CD4-positive, alpha-beta T cell (primary cell): ENCODE results near the gene MAPKAP1. TPM values are rescaled to one million over a fixed set of nuclear protein-coding genes. Genes with fewer than 3 reads are reported as not detected.

Source experiments
- ATAC-seq: fragments of 200-7000 bp; cut with Tn5 transposase; one replicate; pipeline ENCODE4 v1.10.0; 2022; ENCODE audit warnings: mild to moderate bottlenecking; ENCODE audit not compliant: poor library complexity
- CTCF ChIA-PET: fragments of 350-600 bp; sonication (Branson Sonifier 250); formaldehyde crosslinking; loops from one replicate; lab custom pipeline; 2021; ENCODE audit warnings: antibody characterized with exemption, inconsistent platforms; lab: Charles Lee
- POLR2A ChIA-PET: fragments of 350-600 bp; sonication (Branson Sonifier 250); formaldehyde crosslinking; loops from one replicate; lab custom pipeline; 2021; ENCODE audit warnings: antibody characterized with exemption, inconsistent platforms; lab: Charles Lee
- DNase-seq, 14 experiments: peaks; one replicate each; pipeline ENCODE4 v3.0.0-alpha.2; 2013 to 2020; ENCODE audit warnings: mixed read lengths in 2 of 14
- H3K27ac ChIP-seq, 2 donors: one replicate each; pipeline versions ENCODE4 v1.5.1 to v1.7.0; 2013; ENCODE audit warnings: low read length in 2 of 2, low read depth in 1 of 2, mild to moderate bottlenecking in 1 of 2
- H3K27me3 ChIP-seq, 2 experiments: 1 replicate in 1 of 2; 2 replicates in 1 of 2; pipeline versions ENCODE4 v1.6.1 to v1.7.0; 2013; ENCODE audit warnings: low read length in 2 of 2, control low read depth in 1 of 2, mild to moderate bottlenecking in 1 of 2, moderate library complexity in 1 of 2; ENCODE audit not compliant: insufficient read depth in 2 of 2, control insufficient read depth in 1 of 2
- H3K36me3 ChIP-seq: one replicate; pipeline ENCODE4 v1.6.1; 2013; ENCODE audit warnings: low read length, control low read depth; ENCODE audit not compliant: insufficient read depth
- H3K4me1 ChIP-seq: one replicate; pipeline ENCODE4 v1.6.1; 2013; ENCODE audit warnings: low read length, control low read depth; ENCODE audit not compliant: insufficient read depth
- H3K4me3 ChIP-seq: one replicate; pipeline ENCODE4 v1.5.1; 2013; ENCODE audit warnings: mild to moderate bottlenecking, low read length, moderate library complexity
- H3K9me3 ChIP-seq, 2 experiments: 1 replicate in 1 of 2; 2 replicates in 1 of 2; pipeline versions ENCODE4 v1.6.1 to v1.7.0; 2013; ENCODE audit warnings: low read length in 2 of 2, mild to moderate bottlenecking in 2 of 2, control low read depth in 1 of 2, moderate library complexity in 1 of 2; ENCODE audit not compliant: control insufficient read depth in 1 of 2, insufficient read depth in 1 of 2
- H3K27ac Mint-ChIP-seq: one replicate; pipeline ENCODE4 v1.8.0; 2020; ENCODE audit warnings: mixed read lengths
- H3K27me3 Mint-ChIP-seq: one replicate; pipeline ENCODE4 v1.8.0; 2021; ENCODE audit warnings: mixed read lengths
- H3K36me3 Mint-ChIP-seq: one replicate; pipeline ENCODE4 v1.8.0; 2021; ENCODE audit warnings: low read depth, mixed read lengths
- H3K4me1 Mint-ChIP-seq: one replicate; pipeline ENCODE4 v1.8.0; 2021; ENCODE audit warnings: low read depth, mixed read lengths
- H3K4me3 Mint-ChIP-seq: one replicate; pipeline ENCODE4 v1.8.0; 2020; ENCODE audit warnings: mild to moderate bottlenecking, mixed read lengths
- H3K9me3 Mint-ChIP-seq: one replicate; pipeline ENCODE4 v1.8.0; 2020; ENCODE audit warnings: mixed read lengths
- intact Hi-C, 2 experiments: fragments of 100-400 bp; cut with DNase I in 1 of 2; cut with micrococcal nuclease in 1 of 2; formaldehyde crosslinking; loops; one replicate each; pipeline versions ENCODE4 v1.15.1 to v1.9.0; 2023 to 2025; cut with DNase I, micrococcal nuclease
- total RNA-seq, 174 experiments: library from RNA in 2 of 174; stranded (reverse) in 2 of 174; gene quantifications; one replicate each; pipeline ENCODE4 v1.2.3 and lab custom pipeline; 2021 to 2026
- TF ChIP-seq, protein P1 (sequence below): fragments of 200-600 bp; IDR thresholded peaks from one replicate; pipeline ENCODE4 v1.8.0; 2022; ENCODE audit warnings: antibody characterized with exemption, mild to moderate bottlenecking

The MAPKAP1 gene
- total RNA-seq, 2 experiments from 2014 or later = 40.3 to 44.9 TPM

DNA sequence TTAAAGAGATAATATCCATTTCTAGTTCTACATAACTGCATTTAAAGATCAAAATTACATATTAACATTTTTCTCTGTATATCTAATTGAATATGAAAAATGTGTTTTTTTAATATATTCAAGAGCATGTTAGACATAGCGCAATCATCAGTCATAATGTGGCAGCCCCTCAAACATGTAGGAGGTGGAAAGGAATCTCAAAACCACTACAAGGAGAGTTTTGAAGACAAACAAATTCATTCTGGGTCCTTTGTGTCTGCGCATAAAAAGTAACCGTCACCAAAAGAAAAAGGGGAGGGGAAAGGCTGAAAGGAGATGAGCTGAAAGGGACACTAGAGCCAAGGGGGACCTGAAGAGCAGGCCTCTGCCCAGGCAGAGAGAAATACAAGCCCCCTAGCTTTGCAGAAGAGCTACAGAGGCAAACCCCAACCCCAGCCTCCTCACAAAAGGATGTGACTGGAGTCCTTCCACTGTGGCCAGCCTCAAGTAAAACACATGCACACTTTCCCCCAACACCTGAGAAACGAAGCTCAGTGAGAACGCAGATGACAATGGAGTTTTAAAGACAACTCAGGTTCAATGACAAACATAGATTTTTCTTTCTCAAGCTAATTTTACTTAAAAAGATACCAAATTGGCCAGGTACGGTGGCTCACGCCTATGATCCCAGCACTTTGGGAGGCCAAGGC lies 62.0 kb downstream of the MAPKAP1 start:
- Mint-ChIP-seq H3K27ac (peak overlapping the region; percentile 54), H3K27me3 (no peaks in the 10 kb centered on the region), H3K4me3 (no peak overlapping the region), H3K9me3 (no peaks in the 10 kb centered on the region), H3K36me3 (peaks cover under 1% of the 10 kb centered on the region), H3K4me1 (peaks cover 48% of the 10 kb centered on the region)
- Histone ChIP-seq H3K36me3 (no peaks in the 10 kb centered on the region), H3K4me1 (peaks cover 13% of the 10 kb centered on the region), H3K9me3 (no peaks in the 10 kb centered on the region), H3K27me3 (no peaks in the 10 kb centered on the region), H3K4me3 (no peak overlapping the region), H3K27ac (no peak overlapping the region)
- ChIA-PET CTCF (no interaction called here), POLR2A (no interaction called here)
- DNase-seq = no peak
- TF ChIP-seq, protein P1, sequence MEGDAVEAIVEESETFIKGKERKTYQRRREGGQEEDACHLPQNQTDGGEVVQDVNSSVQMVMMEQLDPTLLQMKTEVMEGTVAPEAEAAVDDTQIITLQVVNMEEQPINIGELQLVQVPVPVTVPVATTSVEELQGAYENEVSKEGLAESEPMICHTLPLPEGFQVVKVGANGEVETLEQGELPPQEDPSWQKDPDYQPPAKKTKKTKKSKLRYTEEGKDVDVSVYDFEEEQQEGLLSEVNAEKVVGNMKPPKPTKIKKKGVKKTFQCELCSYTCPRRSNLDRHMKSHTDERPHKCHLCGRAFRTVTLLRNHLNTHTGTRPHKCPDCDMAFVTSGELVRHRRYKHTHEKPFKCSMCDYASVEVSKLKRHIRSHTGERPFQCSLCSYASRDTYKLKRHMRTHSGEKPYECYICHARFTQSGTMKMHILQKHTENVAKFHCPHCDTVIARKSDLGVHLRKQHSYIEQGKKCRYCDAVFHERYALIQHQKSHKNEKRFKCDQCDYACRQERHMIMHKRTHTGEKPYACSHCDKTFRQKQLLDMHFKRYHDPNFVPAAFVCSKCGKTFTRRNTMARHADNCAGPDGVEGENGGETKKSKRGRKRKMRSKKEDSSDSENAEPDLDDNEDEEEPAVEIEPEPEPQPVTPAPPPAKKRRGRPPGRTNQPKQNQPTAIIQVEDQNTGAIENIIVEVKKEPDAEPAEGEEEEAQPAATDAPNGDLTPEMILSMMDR = no peak
- intact Hi-C loops = no loop called here
- ATAC-seq = no peak

- H3K27me3 Mint-ChIP-seq = no peaks in the 10 kb centered on the region
- peaks cover 48% of the 10 kb centered on the region for H3K4me1 Mint-ChIP-seq
- H3K4me3 Mint-ChIP-seq = no peak overlapping the region
- intact Hi-C loops = no loop called here
- no peaks in the 10 kb centered on the region for H3K36me3 Mint-ChIP-seq
- no peaks in the 10 kb centered on the region for H3K9me3 ChIP-seq
- H3K27ac ChIP-seq = no peak overlapping the region
- H3K4me3 ChIP-seq = no peak overlapping the region
- DNase-seq (no peak), ATAC-seq (no peak)
- H3K9me3 Mint-ChIP-seq = no peaks in the 10 kb centered on the region
- no peaks in the 10 kb centered on the region for H3K27me3 ChIP-seq
- no peaks in the 10 kb centered on the region for H3K36me3 ChIP-seq
- POLR2A ChIA-PET = no interaction called here
- H3K4me1 ChIP-seq = peaks cover 9% of the 10 kb centered on the region
- CTCF ChIA-PET = no interaction called here
- TF ChIP-seq, protein P1 = no peak
- H3K27ac Mint-ChIP-seq = no peak overlapping the region
Measured at GRCh38 chr9:125642311-125642710, 64.7 kb downstream of the MAPKAP1 start.

DNA sequence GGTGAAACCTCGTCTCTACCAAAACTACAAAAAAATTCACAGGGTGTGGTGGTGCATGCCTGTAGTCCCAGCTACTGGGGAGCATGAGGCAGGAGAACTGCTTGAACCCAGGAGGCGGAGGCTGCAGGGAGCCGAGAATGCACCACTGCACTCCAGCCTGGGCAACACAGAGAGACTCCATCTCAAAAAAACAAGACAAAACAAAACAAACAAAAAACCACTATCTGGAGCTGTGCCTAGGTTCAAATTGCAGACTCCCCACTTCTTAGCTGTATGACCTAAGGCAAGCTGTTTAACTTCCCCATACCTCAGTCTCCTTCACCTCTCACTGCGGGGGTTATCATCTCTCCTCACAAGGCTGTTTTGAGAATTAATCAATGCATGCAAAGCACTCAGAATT lies 68.0 kb downstream of the MAPKAP1 start:
- ChIA-PET POLR2A (no interaction called here), CTCF (interaction anchor here (0.5 kb wide), 1 partner anchor 790 kb away, joined by 3 read pairs; no protein-coding TSS in a partner anchor)
- no peak overlapping the region for H3K27ac ChIP-seq
- no peak overlapping the region for H3K4me3 Mint-ChIP-seq
- H3K27ac Mint-ChIP-seq = no peak overlapping the region
- no peaks in the 10 kb centered on the region for H3K36me3 Mint-ChIP-seq
- no peaks in the 10 kb centered on the region for H3K4me1 ChIP-seq
- H3K36me3 ChIP-seq = peaks cover 2% of the 10 kb centered on the region
- H3K9me3 ChIP-seq = no peaks in the 10 kb centered on the region
- H3K27me3 ChIP-seq = no peaks in the 10 kb centered on the region
- TF ChIP-seq, protein P1 = no peak
- no peak for DNase-seq
- no peak for ATAC-seq
- intact Hi-C loops = no loop called here
- H3K4me3 ChIP-seq = no peak overlapping the region
- no peaks in the 10 kb centered on the region for H3K9me3 Mint-ChIP-seq
- no peaks in the 10 kb centered on the region for H3K27me3 Mint-ChIP-seq
- peaks cover 47% of the 10 kb centered on the region for H3K4me1 Mint-ChIP-seq
